Activated naive CD4-positive, alpha-beta T cell treated with anti-CD3 and anti-CD28 coated beads, Interleukin-2, amount 50 U/mL, for 24 hours (primary cell): ENCODE measurements around the gene AKAP12.
"Not testable (repeated sequence)": the region's sequence is repeated elsewhere in the genome, so short reads cannot be mapped to it uniquely, and the experiment has no call there.

Experiments
- H3K27ac Mint-ChIP-seq: one replicate; pipeline ENCODE4 v1.8.0; 2021; ENCODE audit warnings: mild to moderate bottlenecking, mixed read lengths
- H3K27me3 Mint-ChIP-seq: one replicate; pipeline ENCODE4 v1.8.0; 2021; ENCODE audit warnings: mixed read lengths
- H3K36me3 Mint-ChIP-seq: one replicate; pipeline ENCODE4 v1.8.0; 2021; ENCODE audit warnings: mixed read lengths
- H3K4me1 Mint-ChIP-seq: one replicate; pipeline ENCODE4 v1.8.0; 2021; ENCODE audit warnings: mixed read lengths
- H3K4me3 Mint-ChIP-seq: one replicate; pipeline ENCODE4 v1.8.0; 2021; ENCODE audit warnings: mild to moderate bottlenecking, mixed read lengths
- H3K9me3 Mint-ChIP-seq: one replicate; pipeline ENCODE4 v1.8.0; 2021; ENCODE audit warnings: mixed read lengths

Gene AKAP12

DNA sequence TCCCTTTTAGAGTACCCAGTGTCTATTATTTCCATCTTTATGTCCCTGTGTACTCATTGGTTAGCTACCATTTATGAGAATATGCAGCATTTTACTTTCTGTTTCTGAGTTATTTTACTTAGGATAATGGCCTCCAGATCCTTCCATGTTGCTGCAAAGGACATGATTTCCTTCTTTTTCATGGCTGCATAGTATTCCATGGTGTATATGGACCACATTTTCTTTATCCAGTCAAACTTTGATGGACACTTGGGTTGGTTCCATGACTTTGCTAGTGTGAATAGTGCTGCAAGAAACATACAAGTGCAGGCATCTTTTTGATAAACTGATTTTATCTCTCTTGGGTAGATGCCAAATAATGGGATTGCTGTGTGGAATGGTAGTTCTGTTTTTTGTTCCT lies 96.2 kb downstream of the AKAP12 start:
- Mint-ChIP-seq H3K27ac (no peak overlapping the region), H3K27me3 (no peaks in the 10 kb centered on the region), H3K9me3 (no peaks in the 10 kb centered on the region), H3K4me3 (no peak overlapping the region), H3K4me1 (no peaks in the 10 kb centered on the region), H3K36me3 (no peaks in the 10 kb centered on the region)

DNA sequence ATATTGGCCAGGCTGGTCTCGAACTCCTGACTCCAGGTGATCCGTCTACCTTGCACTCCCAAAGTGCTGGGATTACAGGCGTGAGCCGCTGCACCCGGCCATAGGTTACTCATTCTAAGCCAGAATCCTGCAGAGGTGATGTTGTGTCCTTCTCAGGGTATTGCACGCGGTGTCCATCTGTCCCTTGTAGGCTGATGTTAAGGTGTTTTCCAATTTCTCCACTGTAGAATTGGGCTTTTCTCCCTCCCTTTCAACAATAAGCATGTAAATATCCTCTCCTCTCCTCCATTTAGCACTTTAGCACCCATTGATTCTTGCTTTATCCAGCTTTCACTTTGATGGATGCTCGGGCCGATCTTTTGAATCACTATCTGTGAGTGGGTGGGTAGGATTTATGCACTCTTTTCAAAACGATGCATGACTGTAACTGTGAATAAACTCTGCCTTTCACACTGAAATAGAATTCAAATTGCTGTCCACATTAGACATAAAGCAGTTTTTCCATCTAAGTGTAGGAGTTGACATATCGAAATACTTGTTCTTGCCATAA lies 99.0 kb downstream of the AKAP12 start:
- no peaks in the 10 kb centered on the region for H3K27me3 Mint-ChIP-seq
- no peak overlapping the region for H3K27ac Mint-ChIP-seq
- H3K4me3 Mint-ChIP-seq = no peak overlapping the region
- no peaks in the 10 kb centered on the region for H3K9me3 Mint-ChIP-seq
- H3K4me1 Mint-ChIP-seq = no peaks in the 10 kb centered on the region
- H3K36me3 Mint-ChIP-seq = no peaks in the 10 kb centered on the region

DNA sequence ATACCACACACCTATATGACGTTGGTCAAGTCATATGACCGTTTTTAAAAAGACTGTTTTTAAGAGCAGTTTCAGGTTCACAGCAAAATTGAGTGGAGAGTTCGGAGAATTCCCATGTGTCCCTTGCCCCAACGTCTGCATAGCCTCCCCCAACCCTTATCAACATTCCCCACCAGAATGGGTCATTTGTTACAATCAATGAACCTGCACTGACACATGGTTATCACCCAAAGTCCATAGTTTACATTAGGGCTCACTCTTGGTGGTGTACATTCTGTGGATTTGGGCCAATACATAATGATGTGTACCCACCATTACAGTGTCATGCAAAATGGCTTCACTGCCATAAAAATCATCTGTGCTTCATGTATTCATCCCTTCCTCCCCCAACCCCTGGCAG lies 99.6 kb downstream of the AKAP12 start:
- Mint-ChIP-seq H3K27me3 (no peaks in the 10 kb centered on the region), H3K4me1 (no peaks in the 10 kb centered on the region), H3K27ac (no peak overlapping the region)

DNA sequence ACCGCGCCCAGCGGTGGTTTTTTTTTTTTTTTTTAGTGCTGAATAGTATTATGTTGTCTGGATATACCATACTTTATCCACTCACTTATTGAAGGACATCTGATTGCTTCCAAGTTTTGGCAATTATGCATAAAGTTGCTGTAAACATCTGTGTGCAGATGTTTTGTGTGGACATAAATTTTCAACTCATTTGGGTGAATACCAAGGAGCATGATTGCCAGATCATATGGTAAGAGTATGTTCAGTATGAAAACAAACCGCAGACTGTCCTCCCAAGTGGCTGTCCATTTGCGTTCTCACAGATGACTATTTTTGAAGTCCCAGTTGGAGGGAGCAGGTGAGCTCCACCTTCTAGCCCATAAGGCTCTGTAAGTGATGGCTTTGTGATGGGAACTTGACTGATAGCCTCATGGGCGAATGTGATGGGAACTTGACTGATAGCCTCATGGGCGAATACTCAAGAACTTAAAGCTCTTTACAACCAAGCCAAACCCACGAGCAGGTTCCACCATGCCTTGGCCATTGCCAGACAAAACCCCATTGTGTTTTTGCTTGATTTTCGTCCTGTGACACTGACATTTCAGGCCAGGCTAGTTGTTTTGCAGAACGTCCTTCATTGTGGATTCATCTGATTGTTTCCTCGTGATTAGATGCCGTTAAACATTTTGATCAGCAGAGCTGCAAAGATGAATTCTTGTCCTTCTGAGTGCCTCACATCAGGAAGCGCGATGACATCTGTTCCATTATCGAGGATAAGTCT lies 100.6 kb downstream of the AKAP12 start:
- Mint-ChIP-seq H3K27me3 (no peaks in the 10 kb centered on the region), H3K4me1 (no peaks in the 10 kb centered on the region)

More for the DNA sequence above, 99.6 kb downstream of the AKAP12 start:
- Mint-ChIP-seq H3K9me3 (no peaks in the 10 kb centered on the region), H3K36me3 (no peaks in the 10 kb centered on the region), H3K4me3 (no peak overlapping the region)

DNA sequence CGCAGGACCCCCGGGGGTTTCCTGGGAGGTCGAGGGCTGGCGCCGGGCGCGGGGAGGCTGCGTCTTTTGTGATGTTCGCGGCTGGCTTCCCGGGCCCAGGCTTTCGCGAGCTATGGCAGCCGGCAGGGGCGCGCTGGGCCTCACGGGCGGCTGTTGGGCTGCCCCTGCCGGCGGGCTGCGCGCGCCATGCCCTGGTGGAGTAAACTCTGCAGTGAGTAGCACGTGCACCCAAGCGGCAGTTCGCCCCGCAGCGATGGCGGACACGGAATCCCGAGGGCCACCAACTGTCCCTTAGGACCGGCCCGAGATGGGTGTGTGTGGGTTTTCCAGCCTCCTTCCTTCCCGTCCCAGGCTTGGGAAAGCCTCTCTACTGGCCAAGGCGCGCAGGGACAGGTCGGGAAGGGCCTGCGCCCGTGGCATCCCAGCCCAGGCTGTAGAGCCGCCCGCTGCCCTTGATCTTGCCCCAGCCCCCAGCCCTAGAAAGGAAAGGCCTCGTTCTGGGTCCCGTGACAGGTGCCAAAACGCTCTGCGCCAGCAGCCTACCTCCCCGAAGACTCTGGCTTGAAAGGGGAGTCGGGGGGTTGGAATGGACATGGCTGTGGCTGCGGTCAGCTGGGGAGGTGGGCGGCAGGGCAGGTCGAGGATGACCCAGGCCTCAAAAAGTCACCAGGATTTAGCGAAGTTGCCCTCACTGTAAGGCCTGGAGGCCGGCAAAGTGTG lies 101.9 kb downstream of the AKAP12 start:
- Mint-ChIP-seq H3K9me3 (no peaks in the 10 kb centered on the region), H3K36me3 (no peaks in the 10 kb centered on the region), H3K4me3 (no peak overlapping the region), H3K4me1 (no peaks in the 10 kb centered on the region), H3K27me3 (no peaks in the 10 kb centered on the region), H3K27ac (no peak overlapping the region)

More for the DNA sequence above, 100.6 kb downstream of the AKAP12 start:
- Mint-ChIP-seq H3K27ac (no peak overlapping the region), H3K36me3 (no peaks in the 10 kb centered on the region), H3K4me3 (no peak overlapping the region), H3K9me3 (no peaks in the 10 kb centered on the region)

DNA sequence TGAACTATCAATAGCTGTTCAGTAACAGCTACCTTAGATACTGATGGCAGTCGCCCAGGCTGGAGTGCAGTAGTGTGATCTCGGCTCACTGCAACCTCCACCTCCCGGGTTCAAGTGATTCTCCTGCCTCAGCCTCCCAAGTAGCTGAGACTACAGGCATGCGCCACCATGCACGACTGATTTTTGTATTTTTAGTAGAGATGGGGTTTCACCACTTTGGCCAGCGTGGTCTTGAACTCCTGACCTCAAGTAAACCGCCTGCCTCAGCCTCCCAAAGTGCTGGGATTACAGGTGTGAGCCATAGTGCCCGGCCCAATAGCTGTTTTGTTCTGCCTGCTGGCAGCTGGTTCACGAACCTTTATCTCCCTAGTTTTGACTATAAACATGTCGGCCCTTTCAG lies 103.0 kb downstream of the AKAP12 start:
- H3K9me3 Mint-ChIP-seq, H3K36me3 Mint-ChIP-seq, H3K27ac Mint-ChIP-seq, H3K4me1 Mint-ChIP-seq, H3K27me3 Mint-ChIP-seq, H3K4me3 Mint-ChIP-seq: not testable (repeated sequence)

DNA sequence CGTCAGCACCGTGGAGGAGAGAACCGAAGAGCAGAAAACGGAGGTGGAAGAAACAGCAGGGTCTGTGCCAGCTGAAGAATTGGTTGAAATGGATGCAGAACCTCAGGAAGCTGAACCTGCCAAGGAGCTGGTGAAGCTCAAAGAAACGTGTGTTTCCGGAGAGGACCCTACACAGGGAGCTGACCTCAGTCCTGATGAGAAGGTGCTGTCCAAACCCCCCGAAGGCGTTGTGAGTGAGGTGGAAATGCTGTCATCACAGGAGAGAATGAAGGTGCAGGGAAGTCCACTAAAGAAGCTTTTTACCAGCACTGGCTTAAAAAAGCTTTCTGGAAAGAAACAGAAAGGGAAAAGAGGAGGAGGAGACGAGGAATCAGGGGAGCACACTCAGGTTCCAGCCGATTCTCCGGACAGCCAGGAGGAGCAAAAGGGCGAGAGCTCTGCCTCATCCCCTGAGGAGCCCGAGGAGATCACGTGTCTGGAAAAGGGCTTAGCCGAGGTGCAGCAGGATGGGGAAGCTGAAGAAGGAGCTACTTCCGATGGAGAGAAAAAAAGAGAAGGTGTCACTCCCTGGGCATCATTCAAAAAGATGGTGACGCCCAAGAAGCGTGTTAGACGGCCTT lies 110.0 kb downstream of the AKAP12 start:
- Mint-ChIP-seq H3K4me3 (no peak overlapping the region), H3K27ac (no peak overlapping the region), H3K9me3 (no peaks in the 10 kb centered on the region), H3K4me1 (no peaks in the 10 kb centered on the region), H3K27me3 (no peaks in the 10 kb centered on the region), H3K36me3 (no peaks in the 10 kb centered on the region)

DNA sequence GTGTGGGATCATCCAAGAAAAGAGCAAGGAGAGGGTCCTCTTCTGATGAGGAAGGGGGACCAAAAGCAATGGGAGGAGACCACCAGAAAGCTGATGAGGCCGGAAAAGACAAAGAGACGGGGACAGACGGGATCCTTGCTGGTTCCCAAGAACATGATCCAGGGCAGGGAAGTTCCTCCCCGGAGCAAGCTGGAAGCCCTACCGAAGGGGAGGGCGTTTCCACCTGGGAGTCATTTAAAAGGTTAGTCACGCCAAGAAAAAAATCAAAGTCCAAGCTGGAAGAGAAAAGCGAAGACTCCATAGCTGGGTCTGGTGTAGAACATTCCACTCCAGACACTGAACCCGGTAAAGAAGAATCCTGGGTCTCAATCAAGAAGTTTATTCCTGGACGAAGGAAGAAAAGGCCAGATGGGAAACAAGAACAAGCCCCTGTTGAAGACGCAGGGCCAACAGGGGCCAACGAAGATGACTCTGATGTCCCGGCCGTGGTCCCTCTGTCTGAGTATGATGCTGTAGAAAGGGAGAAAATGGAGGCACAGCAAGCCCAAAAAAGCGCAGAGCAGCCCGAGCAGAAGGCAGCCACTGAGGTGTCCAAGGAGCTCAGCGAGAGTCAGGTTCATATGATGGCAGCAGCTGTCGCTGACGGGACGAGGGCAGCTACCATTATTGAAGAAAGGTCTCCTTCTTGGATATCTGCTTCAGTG lies 110.8 kb downstream of the AKAP12 start:
- Mint-ChIP-seq H3K27ac (no peak overlapping the region), H3K27me3 (no peaks in the 10 kb centered on the region), H3K4me3 (no peak overlapping the region), H3K4me1 (no peaks in the 10 kb centered on the region), H3K36me3 (no peaks in the 10 kb centered on the region), H3K9me3 (no peaks in the 10 kb centered on the region)

DNA sequence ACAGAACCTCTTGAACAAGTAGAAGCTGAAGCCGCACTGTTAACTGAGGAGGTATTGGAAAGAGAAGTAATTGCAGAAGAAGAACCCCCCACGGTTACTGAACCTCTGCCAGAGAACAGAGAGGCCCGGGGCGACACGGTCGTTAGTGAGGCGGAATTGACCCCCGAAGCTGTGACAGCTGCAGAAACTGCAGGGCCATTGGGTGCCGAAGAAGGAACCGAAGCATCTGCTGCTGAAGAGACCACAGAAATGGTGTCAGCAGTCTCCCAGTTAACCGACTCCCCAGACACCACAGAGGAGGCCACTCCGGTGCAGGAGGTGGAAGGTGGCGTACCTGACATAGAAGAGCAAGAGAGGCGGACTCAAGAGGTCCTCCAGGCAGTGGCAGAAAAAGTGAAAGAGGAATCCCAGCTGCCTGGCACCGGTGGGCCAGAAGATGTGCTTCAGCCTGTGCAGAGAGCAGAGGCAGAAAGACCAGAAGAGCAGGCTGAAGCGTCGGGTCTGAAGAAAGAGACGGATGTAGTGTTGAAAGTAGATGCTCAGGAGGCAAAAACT lies 111.5 kb downstream of the AKAP12 start:
- Mint-ChIP-seq H3K9me3 (no peaks in the 10 kb centered on the region), H3K4me3 (no peak overlapping the region), H3K27me3 (no peaks in the 10 kb centered on the region), H3K4me1 (no peaks in the 10 kb centered on the region), H3K36me3 (no peaks in the 10 kb centered on the region), H3K27ac (no peak overlapping the region)

DNA sequence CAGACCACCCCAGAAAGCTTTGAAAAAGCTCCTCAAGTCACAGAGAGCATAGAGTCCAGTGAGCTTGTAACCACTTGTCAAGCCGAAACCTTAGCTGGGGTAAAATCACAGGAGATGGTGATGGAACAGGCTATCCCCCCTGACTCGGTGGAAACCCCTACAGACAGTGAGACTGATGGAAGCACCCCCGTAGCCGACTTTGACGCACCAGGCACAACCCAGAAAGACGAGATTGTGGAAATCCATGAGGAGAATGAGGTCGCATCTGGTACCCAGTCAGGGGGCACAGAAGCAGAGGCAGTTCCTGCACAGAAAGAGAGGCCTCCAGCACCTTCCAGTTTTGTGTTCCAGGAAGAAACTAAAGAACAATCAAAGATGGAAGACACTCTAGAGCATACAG lies 112.0 kb downstream of the AKAP12 start:
- H3K27me3 Mint-ChIP-seq = no peaks in the 10 kb centered on the region
- no peaks in the 10 kb centered on the region for H3K36me3 Mint-ChIP-seq
- no peaks in the 10 kb centered on the region for H3K9me3 Mint-ChIP-seq
- no peak overlapping the region for H3K4me3 Mint-ChIP-seq
- no peak overlapping the region for H3K27ac Mint-ChIP-seq
- H3K4me1 Mint-ChIP-seq = no peaks in the 10 kb centered on the region

DNA sequence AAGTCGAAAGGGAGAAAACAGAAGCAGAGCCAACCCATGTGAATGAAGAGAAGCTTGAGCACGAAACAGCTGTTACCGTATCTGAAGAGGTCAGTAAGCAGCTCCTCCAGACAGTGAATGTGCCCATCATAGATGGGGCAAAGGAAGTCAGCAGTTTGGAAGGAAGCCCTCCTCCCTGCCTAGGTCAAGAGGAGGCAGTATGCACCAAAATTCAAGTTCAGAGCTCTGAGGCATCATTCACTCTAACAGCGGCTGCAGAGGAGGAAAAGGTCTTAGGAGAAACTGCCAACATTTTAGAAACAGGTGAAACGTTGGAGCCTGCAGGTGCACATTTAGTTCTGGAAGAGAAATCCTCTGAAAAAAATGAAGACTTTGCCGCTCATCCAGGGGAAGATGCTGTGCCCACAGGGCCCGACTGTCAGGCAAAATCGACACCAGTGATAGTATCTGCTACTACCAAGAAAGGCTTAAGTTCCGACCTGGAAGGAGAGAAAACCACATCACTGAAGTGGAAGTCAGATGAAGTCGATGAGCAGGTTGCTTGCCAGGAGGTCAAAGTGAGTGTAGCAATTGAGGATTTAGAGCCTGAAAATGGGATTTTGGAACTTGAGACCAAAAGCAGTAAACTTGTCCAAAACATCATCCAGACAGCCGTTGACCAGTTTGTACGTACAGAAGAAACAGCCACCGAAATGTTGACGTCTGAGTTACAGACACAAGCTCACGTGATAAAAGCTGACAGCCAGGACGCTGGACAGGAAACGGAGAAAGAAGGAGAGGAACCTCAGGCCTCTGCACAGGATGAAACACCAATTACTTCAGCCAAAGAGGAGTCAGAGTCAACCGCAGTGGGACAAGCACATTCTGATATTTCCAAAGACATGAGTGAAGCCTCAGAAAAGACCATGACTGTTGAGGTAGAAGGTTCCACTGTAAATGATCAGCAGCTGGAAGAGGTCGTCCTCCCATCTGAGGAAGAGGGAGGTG lies 112.9 kb downstream of the AKAP12 start:
- Mint-ChIP-seq H3K4me3 (no peak overlapping the region), H3K27me3 (no peaks in the 10 kb centered on the region), H3K9me3 (no peaks in the 10 kb centered on the region), H3K27ac (no peak overlapping the region), H3K4me1 (peaks cover 1% of the 10 kb centered on the region), H3K36me3 (no peaks in the 10 kb centered on the region)

DNA sequence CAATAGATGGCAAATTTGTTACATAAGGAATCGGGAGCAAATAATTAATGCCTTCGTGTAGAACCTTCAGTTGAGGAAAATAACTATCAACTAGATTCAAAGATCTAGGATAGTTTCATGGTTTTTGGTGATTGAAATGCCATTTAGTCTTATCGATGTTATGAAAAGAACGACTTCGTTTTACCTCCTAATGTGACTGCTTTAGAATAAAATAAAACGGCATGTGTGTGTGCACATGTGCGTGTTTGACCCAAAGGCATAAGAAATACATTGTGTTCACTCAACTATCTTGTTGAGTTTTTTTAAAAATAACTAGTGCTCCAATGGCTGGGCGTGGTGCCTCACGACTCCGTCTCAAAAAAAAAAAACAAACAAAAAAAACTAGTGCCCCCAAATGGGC lies 114.0 kb downstream of the AKAP12 start:
- Mint-ChIP-seq H3K9me3 (no peaks in the 10 kb centered on the region), H3K27me3 (no peaks in the 10 kb centered on the region), H3K4me3 (no peak overlapping the region), H3K36me3 (peaks cover 3% of the 10 kb centered on the region), H3K27ac (no peak overlapping the region), H3K4me1 (peaks cover 12% of the 10 kb centered on the region)

DNA sequence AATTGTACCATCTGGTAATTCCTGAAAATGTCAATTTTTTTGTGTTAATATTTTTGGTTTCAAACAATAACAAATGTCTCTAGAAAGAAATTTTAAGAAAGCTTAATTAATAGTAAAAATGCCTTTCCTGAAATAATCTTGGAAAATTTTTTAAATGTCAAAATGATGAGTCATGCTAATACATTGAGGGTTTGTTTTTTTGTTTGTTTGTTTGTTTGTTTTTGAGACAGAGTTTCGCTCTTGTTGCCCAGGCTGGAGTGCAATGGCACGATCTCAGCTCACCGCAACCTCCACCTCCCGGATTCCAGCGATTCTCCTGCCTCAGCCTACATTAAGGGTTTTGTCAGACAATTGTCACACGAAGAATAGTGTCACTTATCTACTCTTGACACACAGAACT lies 117.2 kb downstream of the AKAP12 start:
- H3K27ac Mint-ChIP-seq, H3K36me3 Mint-ChIP-seq, H3K9me3 Mint-ChIP-seq, H3K4me3 Mint-ChIP-seq, H3K27me3 Mint-ChIP-seq: not testable (repeated sequence)
- peaks cover 12% of the 10 kb centered on the region for H3K4me1 Mint-ChIP-seq

DNA sequence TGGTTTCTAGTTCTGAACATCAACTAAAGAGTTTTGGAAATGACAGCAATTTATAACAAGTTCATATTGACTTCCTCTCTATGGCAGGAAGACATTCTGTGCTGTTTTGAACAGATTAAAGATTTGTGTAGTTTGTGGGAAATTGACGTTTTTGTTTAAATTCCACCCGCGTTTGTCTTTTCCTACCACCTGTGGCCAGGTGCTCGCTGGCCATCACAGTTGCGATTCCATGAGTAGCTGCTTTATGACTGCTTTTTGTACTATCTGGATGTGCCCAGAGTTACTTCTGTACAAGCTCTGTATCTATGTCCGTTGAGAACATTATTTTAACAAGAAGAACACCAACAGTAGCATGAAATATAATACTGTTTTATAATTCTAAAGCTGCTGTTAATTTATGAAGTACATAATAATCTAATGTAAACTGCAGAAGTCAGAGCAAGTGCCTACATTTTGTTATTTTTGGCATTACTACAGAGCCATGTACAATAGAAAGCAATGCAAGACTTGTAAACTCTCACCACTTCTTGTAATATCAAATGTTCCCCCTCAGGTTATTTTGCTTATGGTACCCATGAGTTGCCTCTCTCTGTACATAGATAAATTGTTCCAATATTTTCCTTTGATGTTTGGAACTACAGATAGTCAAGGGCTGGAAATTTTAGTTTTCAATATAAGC lies 118.1 kb downstream of the AKAP12 start:
- peaks cover 7% of the 10 kb centered on the region for H3K36me3 Mint-ChIP-seq
- no peak overlapping the region for H3K4me3 Mint-ChIP-seq
- no peaks in the 10 kb centered on the region for H3K27me3 Mint-ChIP-seq

More for the DNA sequence above, 118.1 kb downstream of the AKAP12 start:
- H3K9me3 Mint-ChIP-seq = no peaks in the 10 kb centered on the region
- H3K27ac Mint-ChIP-seq = no peak overlapping the region
- H3K4me1 Mint-ChIP-seq = peaks cover 12% of the 10 kb centered on the region
